Vagina (tissue), 2 donors: ENCODE results near the gene EMX1.

Experiments
- CTCF ChIP-seq, 3 experiments: fragments of 450-650 bp in 2 of 3; fragments of 200-600 bp in 1 of 3; sonication (generic) in 1 of 3; IDR thresholded peaks; one replicate each; pipeline ENCODE4 v1.5.1; 2017 to 2019; ENCODE audit warnings: antibody characterized with exemption in 3 of 3, mild to moderate bottlenecking in 2 of 3, moderate library complexity in 2 of 3
- POLR2A ChIP-seq, 2 donors: fragments of 450-650 bp; IDR thresholded peaks; one replicate each; pipeline ENCODE4 v1.6.1; 2017; ENCODE audit warnings: antibody characterized with exemption in 2 of 2, mild to moderate bottlenecking in 2 of 2, moderate library complexity in 2 of 2
- POLR2AphosphoS5 ChIP-seq, 2 donors: sonication (generic); formaldehyde crosslinking; IDR thresholded peaks; one replicate each; pipeline ENCODE4 v1.9.0; 2017; ENCODE audit warnings: antibody characterized with exemption in 2 of 2, mild to moderate bottlenecking in 2 of 2, low read depth in 1 of 2; ENCODE audit not compliant: insufficient read depth in 1 of 2

DNA sequence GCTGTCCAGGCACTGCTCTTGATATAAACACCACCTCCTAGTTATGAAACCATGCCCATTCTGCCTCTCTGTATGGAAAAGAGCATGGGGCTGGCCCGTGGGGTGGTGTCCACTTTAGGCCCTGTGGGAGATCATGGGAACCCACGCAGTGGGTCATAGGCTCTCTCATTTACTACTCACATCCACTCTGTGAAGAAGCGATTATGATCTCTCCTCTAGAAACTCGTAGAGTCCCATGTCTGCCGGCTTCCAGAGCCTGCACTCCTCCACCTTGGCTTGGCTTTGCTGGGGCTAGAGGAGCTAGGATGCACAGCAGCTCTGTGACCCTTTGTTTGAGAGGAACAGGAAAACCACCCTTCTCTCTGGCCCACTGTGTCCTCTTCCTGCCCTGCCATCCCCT, 15.9 kb downstream of the EMX1 start:
- TF ChIP-seq CTCF (IDR thresholded peaks at IDR 0.05) (no peak), POLR2AphosphoS5 (IDR thresholded peaks at IDR 0.05; ENCODE audit: insufficient read depth in 1 of 2, low read depth in 1 of 2) (no peak), POLR2A (IDR thresholded peaks at IDR 0.05) (no peak)
